HG02970 (cell line): ENCODE results near the gene CDK14.

Experiments used
- ATAC-seq: cut with Tn5 transposase; IDR thresholded peaks from one replicate; pipeline ENCODE4 v1.9.1; 2021; ENCODE audit warnings: mild to moderate bottlenecking, moderate library complexity, moderate number of reproducible peaks; ENCODE audit not compliant: unreplicated experiment, low FRiP score

CDK14 gene

DNA sequence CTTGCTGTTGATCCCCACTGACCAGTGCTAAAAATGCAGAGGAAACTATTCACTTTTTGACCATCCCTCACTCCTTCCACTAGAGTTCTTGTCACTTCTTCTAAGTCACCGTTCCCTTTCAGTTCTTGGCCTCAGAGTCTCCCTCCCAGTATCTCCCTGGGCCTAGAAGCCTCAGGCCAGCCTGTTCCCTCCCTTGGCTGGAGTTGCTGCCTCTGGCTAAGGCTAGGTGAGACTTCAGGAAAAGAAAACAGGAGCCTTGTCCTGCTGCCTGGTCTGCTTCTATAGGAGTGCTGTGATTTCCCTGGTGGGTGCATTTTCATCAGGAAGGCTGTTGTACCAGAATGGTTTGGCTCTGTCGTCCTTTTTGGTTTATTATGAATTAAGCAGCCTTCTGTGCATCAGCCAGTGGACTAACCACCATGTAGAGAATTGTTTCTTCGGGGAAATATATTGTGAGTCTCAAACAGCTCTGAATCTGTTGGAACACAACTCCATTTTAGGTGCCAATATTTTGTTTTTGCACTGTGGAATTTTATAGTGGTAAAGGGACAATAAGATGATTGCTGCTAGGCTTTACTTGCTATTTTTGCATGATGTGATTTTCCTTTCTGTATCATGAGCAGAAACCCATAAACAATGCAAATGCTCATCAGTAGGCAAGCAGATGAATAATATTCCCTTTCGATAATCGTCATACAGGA is 434.7 kb downstream of the CDK14 start:
- ATAC-seq = no peak

DNA sequence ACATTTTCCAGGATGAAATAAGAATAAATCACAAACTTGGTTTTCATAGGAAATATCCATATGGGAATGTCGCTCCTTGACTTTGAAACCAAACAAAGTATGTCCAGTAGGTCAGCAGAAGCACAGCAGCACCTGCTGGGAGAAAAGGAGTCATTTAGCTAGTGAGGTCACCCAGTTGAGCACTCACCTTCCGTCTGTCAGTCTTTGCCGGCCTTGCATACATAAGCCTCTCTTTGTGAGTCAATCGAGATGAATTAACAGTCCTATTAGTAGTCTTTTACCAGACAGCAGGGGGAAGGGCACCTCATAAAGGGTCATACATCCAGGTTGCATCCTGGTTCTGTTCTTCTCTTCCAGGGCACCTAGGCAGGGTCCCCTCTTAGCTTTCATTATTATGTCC is 435.6 kb downstream of the CDK14 start:
- ATAC-seq = no peak

GRCh38 chr7:91033574-91033973 is 437.5 kb downstream of the CDK14 start:
- ATAC-seq = no peak

DNA sequence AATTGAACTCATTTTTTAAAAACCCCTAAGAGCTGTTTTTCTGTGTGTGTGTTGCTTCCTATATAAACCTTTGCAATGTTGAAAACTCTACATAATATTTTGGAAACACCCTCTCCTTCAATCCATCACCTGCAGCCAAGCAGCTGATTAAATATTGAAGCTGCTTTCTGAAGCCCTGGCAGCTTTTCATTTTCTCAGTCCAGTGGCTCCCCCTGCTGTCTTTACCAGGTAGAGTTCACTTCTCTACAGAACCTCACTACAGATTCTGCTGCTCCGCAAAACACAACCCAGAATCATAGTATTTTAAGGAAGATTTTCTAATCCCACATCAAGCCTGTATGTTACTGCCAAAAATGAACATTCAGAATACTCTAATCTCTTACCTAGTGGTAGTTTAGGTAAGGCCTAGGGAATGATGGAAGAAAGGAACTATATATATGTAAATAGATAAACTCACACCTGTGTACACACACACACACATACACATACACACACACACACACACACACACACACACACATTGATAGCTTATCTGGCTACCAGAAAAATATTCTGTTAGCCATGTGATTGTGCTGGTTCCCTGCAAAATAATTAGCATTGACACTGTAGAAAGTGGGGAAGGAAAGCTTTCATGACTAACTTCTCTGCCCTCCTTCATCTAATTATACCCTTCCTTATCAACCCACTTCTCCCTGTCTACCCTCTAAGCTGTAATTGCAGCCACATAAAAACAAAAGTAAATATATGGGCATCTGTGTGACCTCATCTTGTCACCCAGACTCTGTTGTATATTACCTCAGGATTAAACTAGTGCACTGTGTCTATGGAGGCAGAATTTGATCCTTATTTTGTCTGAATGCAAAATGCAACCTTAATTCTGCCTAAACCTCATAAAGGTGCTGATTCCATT is 438.6 kb downstream of the CDK14 start:
- ATAC-seq = no peak

DNA sequence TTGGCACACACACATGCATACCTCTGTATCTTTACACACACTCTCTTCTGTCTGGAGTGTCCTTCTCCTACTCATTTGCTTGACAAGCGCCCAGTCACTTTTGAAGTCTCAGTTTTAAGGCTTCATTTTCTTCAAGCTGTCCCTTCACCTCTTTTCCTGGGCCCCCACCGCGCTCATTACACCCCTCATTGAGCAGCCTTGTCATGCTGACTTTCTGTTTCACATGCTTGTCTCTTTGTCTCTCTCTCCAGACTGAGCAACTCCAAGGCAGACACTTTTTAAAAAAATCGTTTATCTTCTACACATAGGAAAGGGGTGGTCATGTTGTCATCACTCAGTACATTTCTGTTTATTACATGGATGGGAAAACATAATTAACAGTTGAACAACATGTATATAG is 442.9 kb downstream of the CDK14 start:
- ATAC-seq = no peak

- no peak for ATAC-seq
These were observed 445.0 kb downstream of the CDK14 start for GRCh38 chr7:91041141-91041540.

DNA sequence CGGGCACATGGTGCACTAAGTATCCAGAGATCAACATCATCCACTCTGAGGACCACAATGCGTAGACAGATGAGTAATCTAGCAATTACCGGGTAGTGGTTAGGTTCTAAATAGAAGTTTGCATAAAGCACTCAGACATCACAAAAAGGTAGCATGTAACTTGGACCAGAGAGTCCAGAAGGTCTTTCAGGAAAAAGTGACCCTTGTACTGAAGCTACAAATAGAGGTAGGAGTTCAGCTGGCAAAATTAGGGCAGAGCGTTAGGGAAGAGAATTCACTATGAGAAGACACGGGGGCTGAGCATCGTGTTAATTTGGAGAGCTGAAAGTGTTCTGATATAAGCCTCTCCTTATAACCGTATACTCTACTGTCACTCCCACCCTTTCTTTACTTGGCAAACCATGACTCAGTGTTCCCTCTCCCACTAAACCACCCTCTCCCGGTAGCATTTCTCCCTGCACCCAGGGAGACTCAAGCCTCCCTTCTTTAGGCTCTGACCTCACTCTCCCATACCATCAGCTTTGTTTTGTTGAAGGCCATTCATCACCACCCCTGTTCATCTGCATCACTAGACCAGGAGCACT is 445.9 kb downstream of the CDK14 start:
- no peak for ATAC-seq

DNA sequence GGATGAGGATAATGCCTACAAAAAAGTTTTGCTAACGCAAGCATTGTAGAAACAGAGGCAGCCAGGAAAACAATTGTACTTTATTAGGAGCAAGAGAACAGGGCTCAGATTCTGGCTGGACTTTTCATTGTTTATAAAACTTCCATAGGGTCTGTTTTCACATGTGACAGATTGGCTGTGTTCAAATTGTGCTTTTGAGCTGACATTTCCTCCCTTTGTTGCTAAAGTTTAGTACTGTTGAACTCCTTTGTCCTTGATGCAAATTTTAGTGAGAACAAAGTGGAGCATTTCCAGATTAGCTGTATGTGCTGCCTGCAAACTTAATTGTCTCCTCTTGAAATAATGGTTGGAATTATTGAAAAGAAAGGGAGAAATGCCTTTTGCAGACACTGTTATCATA is 447.1 kb downstream of the CDK14 start:
- ATAC-seq = no peak

GRCh38 chr7:91043924-91044645 is 448.0 kb downstream of the CDK14 start:
- no peak for ATAC-seq

- ATAC-seq = no peak
These were observed 449.5 kb downstream of the CDK14 start for GRCh38 chr7:91045606-91046005.

DNA sequence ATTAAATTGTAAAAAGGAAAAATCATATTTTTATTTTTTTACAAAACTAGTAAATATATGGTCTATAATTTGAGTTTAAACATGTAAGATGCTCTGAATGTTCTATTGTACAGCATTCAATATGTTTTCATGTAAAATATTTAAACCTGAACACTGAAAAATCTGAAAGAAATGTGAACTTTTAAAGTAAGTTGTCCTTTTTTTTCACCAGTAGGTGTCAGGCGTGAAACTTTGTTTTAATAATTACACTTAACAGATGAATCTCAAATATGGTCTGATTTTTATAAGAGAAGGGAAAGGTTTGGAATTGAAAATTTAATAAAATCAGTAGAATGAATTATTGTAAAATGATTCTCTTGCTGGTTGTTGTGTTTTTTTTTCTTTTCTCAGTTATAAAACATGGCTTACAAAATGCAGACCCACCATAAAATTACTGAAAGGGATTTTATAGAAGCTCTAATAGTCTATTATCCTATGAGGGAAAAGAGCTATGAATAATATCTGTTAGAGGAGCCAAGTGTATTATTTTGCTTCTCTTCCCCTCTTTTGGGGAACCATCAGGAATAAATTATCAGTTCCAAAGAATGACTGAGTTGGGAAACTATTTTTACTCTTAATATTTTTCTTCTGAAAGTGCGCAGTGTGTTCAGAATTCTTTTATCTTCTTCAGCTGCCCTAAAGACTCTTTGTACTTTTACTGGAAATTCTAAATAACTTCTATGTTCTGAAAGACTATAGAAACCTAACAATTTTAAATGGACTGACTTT is 450.4 kb downstream of the CDK14 start:
- ATAC-seq = no peak

DNA sequence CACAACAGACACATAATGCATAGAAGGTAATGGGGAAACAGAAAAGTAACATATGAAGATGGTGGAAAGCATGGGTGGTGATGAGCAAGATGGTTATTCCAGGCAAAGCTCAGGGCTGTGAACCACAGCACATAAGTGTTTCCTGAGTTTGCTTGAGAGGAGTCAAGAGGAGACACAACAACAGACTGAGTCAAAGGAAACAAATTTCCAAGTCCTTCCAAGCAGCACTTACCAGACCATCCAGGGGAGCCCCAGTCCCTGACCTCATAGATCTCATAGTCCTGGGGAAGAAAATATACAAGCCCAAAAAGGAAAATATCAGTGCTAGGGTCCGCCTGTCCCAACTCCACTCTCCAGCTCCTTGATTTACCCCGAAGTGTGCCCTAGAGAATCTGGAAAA is 451.5 kb downstream of the CDK14 start:
- ATAC-seq = no peak

- ATAC-seq = no peak
These were observed 454.6 kb downstream of the CDK14 start for GRCh38 chr7:91050677-91051076.

DNA sequence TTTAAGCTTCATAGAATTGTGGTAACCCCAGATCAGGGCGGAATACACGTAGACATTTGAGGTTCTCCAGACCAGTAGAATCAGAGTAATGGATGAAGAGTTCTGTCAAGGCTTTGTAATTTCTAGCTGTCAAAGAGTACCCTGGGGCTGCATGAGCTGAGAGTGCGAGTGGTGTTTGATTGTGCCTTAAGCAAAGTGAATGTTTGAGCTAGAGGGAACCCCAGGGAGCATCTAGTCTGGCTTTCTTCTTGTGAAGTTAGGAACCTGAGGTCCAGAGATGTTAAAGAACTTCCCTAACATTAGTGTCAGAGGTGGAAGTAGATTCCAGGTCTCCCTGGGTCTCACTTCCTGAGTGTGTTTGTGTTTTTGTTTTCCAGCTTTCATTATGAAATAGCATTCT is 455.8 kb downstream of the CDK14 start:
- no peak for ATAC-seq

DNA sequence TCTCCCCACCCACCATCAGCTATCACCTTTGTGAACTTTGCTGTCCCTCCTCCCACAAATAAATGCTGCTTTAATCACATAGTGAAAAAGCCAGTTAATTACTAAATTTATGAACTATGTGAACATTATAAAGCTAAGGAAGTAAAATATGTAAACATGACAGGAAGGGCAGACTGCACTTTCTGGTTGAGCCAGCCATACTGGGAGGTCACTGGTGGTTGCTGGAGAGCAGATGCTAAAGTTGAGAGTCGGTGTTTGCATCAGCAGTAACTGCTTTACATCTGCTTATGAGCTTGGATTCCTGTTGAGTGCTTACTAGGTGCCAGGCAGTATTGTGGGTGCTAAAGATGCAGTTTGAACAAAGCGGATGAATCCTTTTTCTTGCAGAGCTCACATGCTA is 458.3 kb downstream of the CDK14 start:
- no peak for ATAC-seq

DNA sequence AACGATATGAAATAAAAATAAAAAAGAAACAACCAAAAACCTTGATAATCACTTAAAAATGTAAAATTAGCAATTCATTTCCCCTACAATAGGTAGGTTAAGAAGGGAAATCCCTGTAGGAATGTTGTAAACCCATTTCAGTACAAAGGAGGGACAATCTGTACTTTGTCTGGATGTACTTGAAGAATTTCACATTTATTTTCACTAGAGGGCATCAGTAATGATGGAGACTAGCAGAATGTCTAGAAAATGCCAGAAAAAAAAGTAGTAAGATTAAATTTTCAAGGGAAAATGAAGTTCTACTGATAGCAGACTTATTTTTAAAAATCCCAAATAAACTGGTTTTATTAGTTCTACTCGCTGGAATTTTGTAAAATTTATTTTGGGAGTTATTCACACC is 459.1 kb downstream of the CDK14 start:
- ATAC-seq = no peak

DNA sequence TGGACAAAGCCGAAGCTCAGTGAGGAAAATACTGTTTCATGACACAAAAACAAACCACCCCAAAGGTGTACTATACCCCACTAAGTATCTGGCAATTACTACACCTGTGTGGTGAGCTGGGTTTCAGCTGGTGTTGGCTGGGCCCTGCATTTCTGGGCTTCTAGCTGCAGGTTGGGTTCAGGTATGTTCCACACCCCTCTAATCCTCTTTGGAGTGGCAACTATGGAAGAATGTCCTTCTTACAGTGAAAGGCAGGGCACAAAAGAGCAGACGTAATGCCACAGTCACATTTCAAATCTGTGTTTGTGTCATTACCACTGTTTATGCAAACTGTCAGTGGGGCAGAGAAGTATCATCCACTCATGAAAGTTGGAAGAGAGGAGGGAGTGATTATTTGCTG is 466.6 kb downstream of the CDK14 start:
- ATAC-seq = no peak

- no peak for ATAC-seq
These were observed 467.9 kb downstream of the CDK14 start for GRCh38 chr7:91064052-91064451.

DNA sequence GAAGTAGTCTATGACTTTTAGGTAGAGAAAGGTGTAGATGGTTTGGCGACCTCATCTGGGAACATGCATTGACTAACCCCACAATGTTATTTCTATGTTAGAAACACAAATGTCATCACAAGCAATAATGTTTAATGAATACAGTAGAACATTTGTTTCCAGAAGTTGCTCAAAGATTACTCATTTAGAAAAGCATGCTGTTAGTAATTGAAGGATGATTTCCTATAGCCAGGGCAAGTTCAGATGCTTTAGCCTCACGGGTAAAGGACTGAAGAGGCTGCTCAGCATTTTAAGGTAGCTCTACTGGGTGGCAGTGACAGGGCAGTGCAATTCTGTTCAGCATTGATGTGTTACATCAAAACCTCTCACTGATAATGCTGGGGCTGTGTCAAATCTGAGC is 468.8 kb downstream of the CDK14 start:
- ATAC-seq = no peak

DNA sequence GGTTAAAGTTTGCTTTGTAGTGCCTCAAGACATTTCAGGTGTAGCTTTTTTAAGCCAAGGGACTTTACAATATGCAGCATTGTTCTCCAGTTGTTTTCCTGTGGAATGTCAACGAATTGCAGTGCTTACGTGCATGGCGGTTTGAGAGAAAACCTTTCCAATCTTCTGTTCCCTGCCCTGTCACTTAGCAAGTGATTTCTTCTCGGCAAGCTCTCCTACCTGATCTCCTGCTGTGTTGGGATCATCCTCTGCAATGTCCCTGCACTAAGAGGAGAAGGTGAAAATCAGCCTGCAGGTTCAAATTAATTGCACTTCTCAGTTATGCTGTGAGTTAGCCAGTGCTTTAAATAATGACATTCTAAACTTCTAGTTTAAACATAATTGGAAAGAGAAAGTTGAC is 470.5 kb downstream of the CDK14 start:
- no peak for ATAC-seq
